Stomach (tissue), 9 donors: ENCODE data around the gene ZNF526. TPM values are rescaled to one million over a fixed set of nuclear protein-coding genes. Genes with fewer than 3 reads are reported as not detected.
"Not testable (repeated sequence)": the region's sequence is repeated elsewhere in the genome, so short reads cannot be mapped to it uniquely, and the experiment has no call there.

ENCODE experiments used
- DNase-seq, 2 donors: peaks; one replicate each; pipeline versions ENCODE4 v3.0.0 to v3.0.0-alpha.2; 2013 to 2019
- H3K27ac ChIP-seq, 5 donors: fragments of 200-600 bp in 4 of 5; sonication (generic) in 4 of 5; one replicate each; pipeline ENCODE4 v1.5.1; 2013 to 2019; ENCODE audit warnings: mild to moderate bottlenecking in 1 of 5, moderate library complexity in 1 of 5
- H3K27me3 ChIP-seq, 3 donors: fragments of 200-600 bp; sonication (generic); one replicate each; pipeline ENCODE4 v1.5.1; 2017 to 2019; ENCODE audit warnings: mixed run types in 1 of 3
- H3K36me3 ChIP-seq, 4 donors: fragments of 200-600 bp; sonication (generic); 1 replicate in 3 of 4; 2 replicates in 1 of 4; pipeline ENCODE4 v1.5.1; 2016 to 2019
- H3K4me1 ChIP-seq, 4 donors: fragments of 200-600 bp; sonication (generic); one replicate each; pipeline ENCODE4 v1.5.1; 2016 to 2019
- H3K4me3 ChIP-seq, 4 donors: fragments of 200-600 bp; sonication (generic) in 3 of 4; one replicate each; pipeline ENCODE4 v1.5.1; 2016 to 2019; ENCODE audit warnings: mild to moderate bottlenecking in 1 of 4
- H3K9me3 ChIP-seq, 4 donors: fragments of 200-600 bp; sonication (generic); one replicate each; pipeline ENCODE4 v1.5.1; 2016 to 2019
- CTCF ChIP-seq, 7 experiments: fragments of 450-650 bp in 4 of 7; fragments of 200-600 bp in 3 of 7; sonication (generic) in 3 of 7; IDR thresholded peaks; one replicate each; pipeline ENCODE4 v1.5.1; 2016 to 2019; ENCODE audit warnings: antibody characterized with exemption in 7 of 7, control low read depth in 2 of 7, mild to moderate bottlenecking in 1 of 7
- EP300 ChIP-seq: sonication (generic); formaldehyde crosslinking; IDR thresholded peaks from one replicate; pipeline ENCODE4 v1.6.1; 2017; ENCODE audit warnings: antibody characterized with exemption
- POLR2A ChIP-seq, 4 donors: fragments of 450-650 bp; IDR thresholded peaks; one replicate each; pipeline ENCODE4 v1.6.1; 2016; ENCODE audit warnings: antibody characterized with exemption in 4 of 4, control low read depth in 2 of 4, mild to moderate bottlenecking in 1 of 4, moderate library complexity in 1 of 4
- POLR2AphosphoS5 ChIP-seq, 3 donors: sonication (generic); formaldehyde crosslinking; IDR thresholded peaks; one replicate each; pipeline ENCODE4 v1.6.1; 2016; ENCODE audit warnings: antibody characterized with exemption in 3 of 3
- WGBS, 5 donors: extraction: QIAGEN DNeasy Blood & Tissue Kit in 3 of 5; methylation state at CpG; one replicate each; pipeline versions ENCODE4 v1.1.5 to v1.1.7; 2013 to 2018; 5-methylcytosine and 5-hydroxymethylcytosine counted together
- intact Hi-C: fragments of 100-400 bp; cut with DNase I; formaldehyde crosslinking; loops from one replicate; pipeline ENCODE4 v1.15.1; 2023; ENCODE audit warnings: low total_unique reads
- polyA plus RNA-seq, 3 donors: library from polyadenylated mRNA; stranded (reverse); fragments of 200-250 nt; gene quantifications; one replicate each; pipeline ENCODE4 v1.2.3, GENCODE V29; 2013
- total RNA-seq, 5 donors: library from RNA; depleted of rRNA; stranded (reverse); fragments of >200 nt; gene quantifications; one replicate each; pipeline versions ENCODE4 v1.1.0 to v1.2.3, GENCODE V29; 2014 to 2016
- donor health status: healthy with polysubstance abuse.
- donor health status: Bipolar disorder and iron deficiency.
- donor health status: healthy.

ZNF526 gene
- total and polyA plus RNA-seq, 8 donors = 2.4 to 12.0 (median 4.8) TPM

GRCh38 chr19:42254089-42254849 is 34.2 kb downstream of the ZNF526 start:
- DNase-seq = peak; percentile 79 to 94
- intact Hi-C loops = no loop called here
- WGBS, 5 donors = 0 to 1% (median 0%) methylated on average over 23 to 70 of the region's 70 CpGs
- TF ChIP-seq EP300 = no peak
- TF ChIP-seq POLR2AphosphoS5 (IDR thresholded peaks at IDR 0.05) = peak in 2 of 3 donors; percentile 42 to 47
- Histone ChIP-seq H3K9me3 (no peaks in the 10 kb centered on the region), H3K4me1 (peaks cover 34 to 57% (median 53%) of the 10 kb centered on the region in 4 donors), H3K36me3 (peaks cover 7 to 11% (median 10%) of the 10 kb centered on the region in 4 donors), H3K27ac (peak overlapping the region; percentile 99 to 100 (median 99)), H3K4me3 (peak overlapping the region; percentile 91 to 97 (median 92)), H3K27me3 (no peaks in the 10 kb centered on the region)

GRCh38 chr19:42254850-42255765 is 35.0 kb downstream of the ZNF526 start, which contains the start of gene ERF:
TSS of gene ERF (minus strand) at chr19:42255128. CDS start at chr19:42254999, 129 bp downstream.
- H3K36me3 ChIP-seq = peaks cover 0 to 3% (median 2%) of the 10 kb centered on the region in 4 donors

GRCh38 chr19:42255766-42256745 is 35.9 kb downstream of the ZNF526 start:
- DNase-seq = peak in 1 of 2 donors; percentile 84
- WGBS, 5 donors = 7 to 11% (median 9%) methylated on average over 36 to 38 of the region's 38 CpGs
- H3K36me3 ChIP-seq = no peaks in the 10 kb centered on the region
- no peaks in the 10 kb centered on the region for H3K9me3 ChIP-seq
- intact Hi-C loops = no loop called here
- peak overlapping the region; percentile 91 to 97 (median 92) for H3K4me3 ChIP-seq
- TF ChIP-seq POLR2AphosphoS5 (IDR thresholded peaks at IDR 0.05) (peak in 1 of 3 donors; percentile 15), EP300 (no peak)
- H3K27ac ChIP-seq = peak overlapping the region; percentile 99 to 100 (median 99)
- H3K27me3 ChIP-seq = no peaks in the 10 kb centered on the region
- peaks cover 20 to 45% (median 37%) of the 10 kb centered on the region in 4 donors for H3K4me1 ChIP-seq

More at GRCh38 chr19:42254850-42255765, 35.0 kb downstream of the ZNF526 start, which contains the start of gene ERF:
- H3K27me3 ChIP-seq = no peaks in the 10 kb centered on the region
- H3K4me1 ChIP-seq = peaks cover 30 to 55% (median 46%) of the 10 kb centered on the region in 4 donors
- 0 to 5% (median 1%) methylated on average over 11 to 75 of the region's 75 CpGs for WGBS, 5 donors
- DNase-seq = peak; percentile 96 to 98
- intact Hi-C loops = no loop called here
- peak within 1 kb of the TSS; percentile 99 to 100 (median 99) for H3K27ac ChIP-seq
- H3K9me3 ChIP-seq = no peaks in the 10 kb centered on the region
- TF ChIP-seq EP300 (no peak), CTCF (IDR thresholded peaks at IDR 0.05) (no peak), POLR2A (IDR thresholded peaks at IDR 0.05) (peak in 1 of 4 donors; percentile 64), POLR2AphosphoS5 (IDR thresholded peaks at IDR 0.05) (peak; percentile 98 to 99 (median 99))
- H3K4me3 ChIP-seq = peak within 1 kb of the TSS; percentile 91 to 97 (median 92)

GRCh38 chr19:42257842-42258241 is 37.7 kb downstream of the ZNF526 start:
- H3K9me3 ChIP-seq, intact Hi-C loops, DNase-seq, H3K4me3 ChIP-seq, H3K27ac ChIP-seq, H3K27me3 ChIP-seq, H3K36me3 ChIP-seq: not testable (repeated sequence)
- peaks cover 2 to 27% (median 19%) of the 10 kb centered on the region in 4 donors for H3K4me1 ChIP-seq
- WGBS, 5 donors = 73 to 96% (median 82%) methylated on average over 3 of the region's 3 CpGs

GRCh38 chr19:42261763-42262162 is 41.7 kb downstream of the ZNF526 start:
- intact Hi-C loops = no loop called here

GRCh38 chr19:42266105-42266504 is 46.0 kb downstream of the ZNF526 start:
- H3K4me1 ChIP-seq = peaks cover 20 to 28% (median 22%) of the 10 kb centered on the region in 4 donors
- H3K27me3 ChIP-seq, DNase-seq, intact Hi-C loops, H3K36me3 ChIP-seq, H3K9me3 ChIP-seq, H3K27ac ChIP-seq, H3K4me3 ChIP-seq: not testable (repeated sequence)
- WGBS, 5 donors = 90 to 93% (median 92%) methylated on average over 4 of the region's 4 CpGs

More at GRCh38 chr19:42261763-42262162, 41.7 kb downstream of the ZNF526 start:
- Histone ChIP-seq H3K27me3 (no peaks in the 10 kb centered on the region), H3K36me3 (no peaks in the 10 kb centered on the region), H3K4me3 (no peak overlapping the region), H3K4me1 (peaks cover 0 to 5% (median 1%) of the 10 kb centered on the region in 4 donors), H3K27ac (no peak overlapping the region), H3K9me3 (no peaks in the 10 kb centered on the region)
- TF ChIP-seq CTCF (IDR thresholded peaks at IDR 0.05) (no peak), EP300 (no peak), POLR2A (IDR thresholded peaks at IDR 0.05) (no peak), POLR2AphosphoS5 (IDR thresholded peaks at IDR 0.05) (no peak)
- DNase-seq = no peak
- 83 to 93% (median 90%) methylated on average over 3 of the region's 3 CpGs for WGBS, 5 donors

- intact Hi-C loops, H3K4me3 ChIP-seq, DNase-seq, H3K27me3 ChIP-seq, H3K36me3 ChIP-seq, H3K9me3 ChIP-seq: not testable (repeated sequence)
- Histone ChIP-seq H3K4me1 (peaks cover 23 to 38% (median 30%) of the 10 kb centered on the region in 4 donors), H3K27ac (peak overlapping the region in 2 of 5 donors; percentile 99 to 100)
- WGBS, 5 donors = 91 to 95% (median 93%) methylated on average over 21 to 25 of the region's 25 CpGs
These were observed 47.0 kb downstream of the ZNF526 start for GRCh38 chr19:42266928-42267603.
